ENCODE results near the gene FUOM. TPM values are rescaled to one million over a fixed set of nuclear protein-coding genes. Genes with fewer than 3 reads are reported as not detected.
"Not testable (repeated sequence)": the region's sequence is repeated elsewhere in the genome, so short reads cannot be mapped to it uniquely, and the experiment has no call there.

FUOM gene
- total and polyA plus RNA-seq, 4 donors: 15.2 to 54.8 (median 24.9) TPM

DNA sequence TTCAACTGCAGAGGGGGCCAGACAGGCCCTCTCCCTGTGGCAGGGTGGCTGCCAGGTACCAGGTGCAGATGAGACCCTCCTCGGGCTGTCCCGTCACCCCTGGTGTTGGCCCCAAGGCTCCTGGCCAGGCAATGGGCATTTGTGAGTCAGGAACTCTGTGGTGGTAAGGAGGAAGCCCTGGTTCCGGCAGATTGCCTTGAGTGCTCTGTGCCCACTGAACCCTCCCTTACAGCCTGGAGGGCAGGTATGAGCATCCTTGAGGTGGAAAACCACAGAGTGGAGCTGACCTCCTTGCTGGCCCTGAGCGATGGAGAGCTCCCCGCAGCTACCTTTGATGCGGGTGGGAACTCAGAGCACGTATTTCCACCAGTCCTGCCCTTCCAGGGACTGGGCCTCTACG, 23.2 kb upstream of the FUOM start:
- no peaks in the 10 kb centered on the region for H3K4me1 ChIP-seq (ENCODE audit: control insufficient read depth in 1 of 2, insufficient read depth in 2 of 2, low read length in 2 of 2)
- H3K27me3 ChIP-seq (ENCODE audit: control insufficient read depth in 1 of 2, insufficient read depth in 2 of 2, low read length in 1 of 2): no peaks in the 10 kb centered on the region
- H3K27ac ChIP-seq (ENCODE audit: low read depth in 1 of 2, low read length in 2 of 2): no peak overlapping the region
- intact Hi-C loops (cut with DNase I): no loop called here
- no peak for ATAC-seq (ENCODE audit: low FRiP score)
- H3K36me3 ChIP-seq (ENCODE audit: control insufficient read depth in 1 of 2, insufficient read depth in 2 of 2, low read length in 1 of 2): peaks cover 0 to 4% of the 10 kb centered on the region in 2 donors
- no peak overlapping the region for H3K4me3 ChIP-seq (ENCODE audit: low read length in 2 of 2)
- WGBS, 2 donors: 94 to 95% methylated on average over 8 of the region's 8 CpGs
- no peaks in the 10 kb centered on the region for H3K9me3 ChIP-seq (ENCODE audit: control insufficient read depth, low read length)
- DNase-seq: peak in 1 of 2 donors; percentile 21

- no peak for DNase-seq
- peaks cover 0 to 4% of the 10 kb centered on the region in 2 donors for H3K36me3 ChIP-seq (ENCODE audit: control insufficient read depth in 1 of 2, insufficient read depth in 2 of 2, low read length in 1 of 2)
- H3K9me3 ChIP-seq (ENCODE audit: control insufficient read depth, low read length): no peaks in the 10 kb centered on the region
- H3K27ac ChIP-seq (ENCODE audit: low read depth in 1 of 2, low read length in 2 of 2): no peak overlapping the region
- ATAC-seq (ENCODE audit: low FRiP score): no peak
- H3K4me1 ChIP-seq (ENCODE audit: control insufficient read depth in 1 of 2, insufficient read depth in 2 of 2, low read length in 2 of 2): no peaks in the 10 kb centered on the region
- intact Hi-C loops (cut with DNase I): loop anchor here in 1 of 2 donors (5.0 kb wide), 1 partner anchor 73 kb away; the partner anchor contains the start of genes TUBGCP2 and ZNF511
- peak overlapping the region; percentile 60 to 80 for H3K4me3 ChIP-seq (ENCODE audit: low read length in 2 of 2)
- H3K27me3 ChIP-seq (ENCODE audit: control insufficient read depth in 1 of 2, insufficient read depth in 2 of 2, low read length in 1 of 2): no peaks in the 10 kb centered on the region
- 90% methylated on average over 36 of the region's 36 CpGs for WGBS, 2 donors
Measured at GRCh38 chr10:133379801-133380666, 22.2 kb upstream of the FUOM start.

- 2 to 4% methylated on average over 30 to 69 of the region's 78 CpGs for WGBS, 2 donors
Measured at GRCh38 chr10:133379152-133379800, 21.5 kb upstream of the FUOM start, which contains the start of gene PAOX. PAOX (plus strand) TSS chr10:133379262; CDS start chr10:133379317, 55 bp downstream.

GRCh38 chr10:133378251-133379096, 20.7 kb upstream of the FUOM start:
- H3K4me1 ChIP-seq (ENCODE audit: control insufficient read depth in 1 of 2, insufficient read depth in 2 of 2, low read length in 2 of 2): no peaks in the 10 kb centered on the region
- peak; percentile 86 to 90 for DNase-seq
- intact Hi-C loops (cut with DNase I): loop anchor here in 1 of 2 donors (5.0 kb wide), 1 partner anchor 71 kb away; the partner anchor contains the start of genes TUBGCP2 and ZNF511
- H3K27ac ChIP-seq (ENCODE audit: low read depth in 1 of 2, low read length in 2 of 2): peak overlapping the region in 1 of 2 donors; percentile 1
- no peaks in the 10 kb centered on the region for H3K9me3 ChIP-seq (ENCODE audit: control insufficient read depth, low read length)
- peak overlapping the region; percentile 27 to 72 for H3K4me3 ChIP-seq (ENCODE audit: low read length in 2 of 2)
- H3K36me3 ChIP-seq (ENCODE audit: control insufficient read depth in 1 of 2, insufficient read depth in 2 of 2, low read length in 1 of 2): no peaks in the 10 kb centered on the region
- WGBS, 2 donors: 0% methylated on average over 65 to 83 of the region's 90 CpGs
- no peaks in the 10 kb centered on the region for H3K27me3 ChIP-seq (ENCODE audit: control insufficient read depth in 1 of 2, insufficient read depth in 2 of 2, low read length in 1 of 2)
- peak; percentile 87 for ATAC-seq (ENCODE audit: low FRiP score)

More at GRCh38 chr10:133379152-133379800, 21.5 kb upstream of the FUOM start, which contains the start of gene PAOX:
- H3K27ac ChIP-seq (ENCODE audit: low read depth in 1 of 2, low read length in 2 of 2): peak within 1 kb of the TSS in 1 of 2 donors; percentile 4
- intact Hi-C loops (cut with DNase I): loop anchor here in 1 of 2 donors (5.0 kb wide), 1 partner anchor 72 kb away; the partner anchor contains the start of genes TUBGCP2 and ZNF511
- H3K9me3 ChIP-seq (ENCODE audit: control insufficient read depth, low read length): no peaks in the 10 kb centered on the region
- H3K36me3 ChIP-seq (ENCODE audit: control insufficient read depth in 1 of 2, insufficient read depth in 2 of 2, low read length in 1 of 2): peaks cover 0 to 3% of the 10 kb centered on the region in 2 donors
- ATAC-seq (ENCODE audit: low FRiP score): peak; percentile 58
- no peaks in the 10 kb centered on the region for H3K4me1 ChIP-seq (ENCODE audit: control insufficient read depth in 1 of 2, insufficient read depth in 2 of 2, low read length in 2 of 2)
- H3K27me3 ChIP-seq (ENCODE audit: control insufficient read depth in 1 of 2, insufficient read depth in 2 of 2, low read length in 1 of 2): no peaks in the 10 kb centered on the region
- peak within 1 kb of the TSS; percentile 72 to 80 for H3K4me3 ChIP-seq (ENCODE audit: low read length in 2 of 2)
- DNase-seq: peak; percentile 87 to 92

DNA sequence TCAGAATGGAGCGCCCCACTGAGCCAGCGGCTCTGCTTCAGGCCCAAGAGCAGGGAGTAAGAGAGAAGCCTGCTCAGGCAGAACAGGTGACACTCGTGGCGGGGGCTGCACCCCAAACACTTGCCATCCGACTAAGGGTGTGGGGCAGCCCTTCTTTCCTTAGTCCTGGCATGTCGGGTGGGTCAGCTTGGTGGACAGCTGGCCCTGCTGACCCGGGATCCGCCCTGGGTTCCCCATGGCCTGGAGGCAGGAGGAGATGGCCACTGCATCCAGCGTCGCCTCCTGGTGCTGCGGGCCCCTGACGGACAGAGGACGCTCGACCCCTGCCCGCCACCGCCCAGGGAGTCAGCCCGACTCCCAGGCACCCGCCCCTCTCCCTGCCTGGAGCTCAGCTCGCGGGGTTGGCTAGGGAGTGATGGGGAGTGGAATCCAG, 20.0 kb upstream of the FUOM start:
- DNase-seq: peak in 1 of 2 donors; percentile 79
- intact Hi-C loops (cut with DNase I): loop anchor here in 1 of 2 donors (5.0 kb wide), 1 partner anchor 71 kb away; the partner anchor contains the start of genes TUBGCP2 and ZNF511
- H3K36me3 ChIP-seq (ENCODE audit: control insufficient read depth in 1 of 2, insufficient read depth in 2 of 2, low read length in 1 of 2): no peaks in the 10 kb centered on the region
- 23% methylated on average over 18 to 20 of the region's 20 CpGs for WGBS, 2 donors
- ATAC-seq (ENCODE audit: low FRiP score): peak; percentile 1
- no peaks in the 10 kb centered on the region for H3K4me1 ChIP-seq (ENCODE audit: control insufficient read depth in 1 of 2, insufficient read depth in 2 of 2, low read length in 2 of 2)
- peak overlapping the region in 1 of 2 donors; percentile 72 for H3K4me3 ChIP-seq (ENCODE audit: low read length in 2 of 2)
- H3K9me3 ChIP-seq (ENCODE audit: control insufficient read depth, low read length): no peaks in the 10 kb centered on the region
- peak overlapping the region in 1 of 2 donors; percentile 10 for H3K27ac ChIP-seq (ENCODE audit: low read depth in 1 of 2, low read length in 2 of 2)
- no peaks in the 10 kb centered on the region for H3K27me3 ChIP-seq (ENCODE audit: control insufficient read depth in 1 of 2, insufficient read depth in 2 of 2, low read length in 1 of 2)

- WGBS, 2 donors: 89 to 92% methylated on average over 30 of the region's 30 CpGs
- no peaks in the 10 kb centered on the region for H3K27me3 ChIP-seq (ENCODE audit: control insufficient read depth in 1 of 2, insufficient read depth in 2 of 2, low read length in 1 of 2)
- DNase-seq (no peak), ATAC-seq (ENCODE audit: low FRiP score) (no peak)
- no peaks in the 10 kb centered on the region for H3K36me3 ChIP-seq (ENCODE audit: control insufficient read depth in 1 of 2, insufficient read depth in 2 of 2, low read length in 1 of 2)
- no peak overlapping the region for H3K4me3 ChIP-seq (ENCODE audit: low read length in 2 of 2)
- intact Hi-C loops (cut with DNase I): loop anchor here in 1 of 2 donors (5.0 kb wide), 1 partner anchor 70 kb away; the partner anchor contains the start of genes TUBGCP2 and ZNF511
- no peaks in the 10 kb centered on the region for H3K9me3 ChIP-seq (ENCODE audit: control insufficient read depth, low read length)
- no peak overlapping the region for H3K27ac ChIP-seq (ENCODE audit: low read depth in 1 of 2, low read length in 2 of 2)
- H3K4me1 ChIP-seq (ENCODE audit: control insufficient read depth in 1 of 2, insufficient read depth in 2 of 2, low read length in 2 of 2): no peaks in the 10 kb centered on the region
Measured at GRCh38 chr10:133377025-133377817, 19.4 kb upstream of the FUOM start.

- WGBS, 2 donors: 94% methylated on average over 5 of the region's 5 CpGs
- DNase-seq; H3K36me3 ChIP-seq (ENCODE audit: control insufficient read depth in 1 of 2, insufficient read depth in 2 of 2, low read length in 1 of 2); H3K27me3 ChIP-seq (ENCODE audit: control insufficient read depth in 1 of 2, insufficient read depth in 2 of 2, low read length in 1 of 2); H3K4me3 ChIP-seq (ENCODE audit: low read length in 2 of 2); H3K4me1 ChIP-seq (ENCODE audit: control insufficient read depth in 1 of 2, insufficient read depth in 2 of 2, low read length in 2 of 2); ATAC-seq (ENCODE audit: low FRiP score); H3K27ac ChIP-seq (ENCODE audit: low read depth in 1 of 2, low read length in 2 of 2); H3K9me3 ChIP-seq (ENCODE audit: control insufficient read depth, low read length): not testable (repeated sequence)
- intact Hi-C loops (cut with DNase I): loop anchor here in 1 of 2 donors (5.0 kb wide), 1 partner anchor 69 kb away; the partner anchor contains the start of genes TUBGCP2 and ZNF511
Measured at GRCh38 chr10:133376183-133376582, 18.4 kb upstream of the FUOM start.
